ENCODE results near the gene TCF12.
"Not testable (repeated sequence)": the region's sequence is repeated elsewhere in the genome, so short reads cannot be mapped to it uniquely, and the experiment has no call there.

The TCF12 gene

GRCh38 chr15:57135800-57136199 is 217.4 kb downstream of the TCF12 start:
- DNase-seq (ENCODE audit: low read depth, low spot score) = no peak

- DNase-seq (ENCODE audit: low read depth, low spot score) = no peak
Measured at GRCh38 chr15:57138349-57138788, 219.9 kb downstream of the TCF12 start.

GRCh38 chr15:57143511-57144078 is 225.2 kb downstream of the TCF12 start:
- no peak for DNase-seq (ENCODE audit: low read depth, low spot score)

GRCh38 chr15:57144448-57144847 is 226.0 kb downstream of the TCF12 start:
- DNase-seq (ENCODE audit: low read depth, low spot score) = no peak

GRCh38 chr15:57146506-57147201 is 228.2 kb downstream of the TCF12 start:
- no peak for DNase-seq (ENCODE audit: low read depth, low spot score)

- DNase-seq (ENCODE audit: low read depth, low spot score) = no peak
Measured at GRCh38 chr15:57147621-57148020, 229.2 kb downstream of the TCF12 start.

- no peak for DNase-seq (ENCODE audit: low read depth, low spot score)
Measured at GRCh38 chr15:57148262-57148661, 229.8 kb downstream of the TCF12 start.

GRCh38 chr15:57149196-57149595 is 230.8 kb downstream of the TCF12 start:
- no peak for DNase-seq (ENCODE audit: low read depth, low spot score)

GRCh38 chr15:57150066-57150865 is 231.8 kb downstream of the TCF12 start:
- DNase-seq (ENCODE audit: low read depth, low spot score) = no peak

- not testable (repeated sequence) for DNase-seq (ENCODE audit: low read depth, low spot score)
Measured at GRCh38 chr15:57150866-57151203, 232.4 kb downstream of the TCF12 start.

- no peak for DNase-seq (ENCODE audit: low read depth, low spot score)
Measured at GRCh38 chr15:57152133-57152532, 233.7 kb downstream of the TCF12 start.

- DNase-seq (ENCODE audit: low read depth, low spot score) = no peak
Measured at GRCh38 chr15:57152666-57153539, 234.5 kb downstream of the TCF12 start.

- no peak for DNase-seq (ENCODE audit: low read depth, low spot score)
Measured at GRCh38 chr15:57156210-57156884, 237.9 kb downstream of the TCF12 start.

GRCh38 chr15:57158589-57158988 is 240.1 kb downstream of the TCF12 start:
- DNase-seq (ENCODE audit: low read depth, low spot score) = no peak

- DNase-seq (ENCODE audit: low read depth, low spot score) = no peak
Measured at GRCh38 chr15:57158997-57159668, 240.7 kb downstream of the TCF12 start.

- DNase-seq (ENCODE audit: low read depth, low spot score) = no peak
Measured at GRCh38 chr15:57159767-57160166, 241.3 kb downstream of the TCF12 start.

GRCh38 chr15:57160823-57161560 is 242.5 kb downstream of the TCF12 start:
- no peak for DNase-seq (ENCODE audit: low read depth, low spot score)

GRCh38 chr15:57164251-57164650 is 245.8 kb downstream of the TCF12 start:
- not testable (repeated sequence) for DNase-seq (ENCODE audit: low read depth, low spot score)

- no peak for DNase-seq (ENCODE audit: low read depth, low spot score)
Measured at GRCh38 chr15:57165992-57166391, 247.5 kb downstream of the TCF12 start.

- no peak for DNase-seq (ENCODE audit: low read depth, low spot score)
Measured at GRCh38 chr15:57167821-57168395, 249.5 kb downstream of the TCF12 start.
